NB4 (cell line): Measurements from ENCODE around the gene INVS.
"Not testable (repeated sequence)": the region's sequence is repeated elsewhere in the genome, so short reads cannot be mapped to it uniquely, and the experiment has no call there.

ENCODE experiments used
- CTCF ChIP-seq: IDR thresholded peaks from one replicate; pipeline ENCODE4 v1.5.1; 2012; ENCODE audit warnings: low read depth, low read length
- MAX ChIP-seq: IDR thresholded peaks from 2 replicates; pipeline ENCODE4 v1.6.1; 2011; ENCODE audit warnings: low read depth, low read length

GRCh38 chr9:100236986-100237385, 137.9 kb downstream of the INVS start:
- not testable (repeated sequence) for TF ChIP-seq CTCF, MAX
